OCI-M2 (cell line): ENCODE data around the gene PCDHB9.
"Not testable (repeated sequence)": the region's sequence is repeated elsewhere in the genome, so short reads cannot be mapped to it uniquely, and the experiment has no call there.

Source experiments
- DNase-seq: peaks from one replicate; lab custom pipeline; 2025; ENCODE audit not compliant: unreplicated experiment; lab: John Stamatoyannopoulos, UW

PCDHB9 gene

GRCh38 chr5:141184117-141184855 lies 2.7 kb upstream of the PCDHB9 start:
- DNase-seq: not testable (repeated sequence)

DNA sequence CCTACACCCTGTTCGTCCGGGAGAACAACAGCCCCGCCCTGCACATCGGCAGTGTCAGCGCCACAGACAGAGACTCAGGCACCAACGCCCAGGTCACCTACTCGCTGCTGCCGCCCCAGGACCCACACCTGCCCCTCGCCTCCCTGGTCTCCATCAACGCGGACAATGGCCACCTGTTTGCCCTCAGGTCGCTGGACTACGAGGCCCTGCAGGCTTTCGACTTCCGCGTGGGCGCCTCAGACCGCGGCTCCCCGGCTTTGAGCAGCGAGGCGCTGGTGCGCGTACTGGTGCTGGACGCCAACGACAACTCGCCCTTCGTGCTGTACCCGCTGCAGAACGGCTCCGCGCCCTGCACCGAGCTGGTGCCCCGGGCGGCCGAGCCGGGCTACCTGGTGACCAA lies 1.7 kb downstream of the PCDHB9 start:
- not testable (repeated sequence) for DNase-seq

- DNase-seq: not testable (repeated sequence)
These were observed 2.2 kb downstream of the PCDHB9 start for GRCh38 chr5:141189131-141189530.

GRCh38 chr5:141192110-141192725 lies 5.3 kb downstream of the PCDHB9 start, which contains the start of gene PCDHB10:
TSS of gene PCDHB10 (plus strand) at chr5:141192353. CDS start at chr5:141192553, 200 bp downstream.
- no peak for DNase-seq

DNA sequence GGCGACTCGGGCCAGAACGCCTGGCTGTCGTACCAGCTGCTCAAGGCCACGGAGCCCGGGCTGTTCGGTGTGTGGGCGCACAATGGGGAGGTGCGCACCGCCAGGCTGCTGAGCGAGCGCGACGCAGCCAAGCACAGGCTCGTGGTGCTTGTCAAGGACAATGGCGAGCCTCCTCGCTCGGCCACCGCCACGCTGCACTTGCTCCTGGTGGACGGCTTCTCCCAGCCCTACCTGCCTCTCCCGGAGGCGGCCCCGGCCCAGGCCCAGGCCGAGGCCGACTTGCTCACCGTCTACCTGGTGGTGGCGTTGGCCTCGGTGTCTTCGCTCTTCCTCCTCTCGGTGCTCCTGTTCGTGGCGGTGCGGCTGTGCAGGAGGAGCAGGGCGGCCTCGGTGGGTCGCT lies 7.4 kb downstream of the PCDHB9 start:
- DNase-seq: not testable (repeated sequence)

GRCh38 chr5:141196363-141196762 lies 9.4 kb downstream of the PCDHB9 start:
- DNase-seq: no peak

GRCh38 chr5:141199359-141200235 lies 12.6 kb downstream of the PCDHB9 start, which contains the start of gene PCDHB11:
TSS of gene PCDHB11 (plus strand) at chr5:141199627. CDS start at chr5:141199775, 148 bp downstream.
- DNase-seq: peak; percentile 51

- not testable (repeated sequence) for DNase-seq
These were observed 14.2 kb downstream of the PCDHB9 start for GRCh38 chr5:141201126-141201525.

GRCh38 chr5:141201646-141202045 lies 14.7 kb downstream of the PCDHB9 start:
- DNase-seq: not testable (repeated sequence)

- DNase-seq: no peak
These were observed 21.5 kb downstream of the PCDHB9 start, which contains the start of gene PCDHB12 for GRCh38 chr5:141208478-141208877. TSS of gene PCDHB12 (plus strand) at chr5:141208719. CDS start at chr5:141208908, 189 bp downstream.

DNA sequence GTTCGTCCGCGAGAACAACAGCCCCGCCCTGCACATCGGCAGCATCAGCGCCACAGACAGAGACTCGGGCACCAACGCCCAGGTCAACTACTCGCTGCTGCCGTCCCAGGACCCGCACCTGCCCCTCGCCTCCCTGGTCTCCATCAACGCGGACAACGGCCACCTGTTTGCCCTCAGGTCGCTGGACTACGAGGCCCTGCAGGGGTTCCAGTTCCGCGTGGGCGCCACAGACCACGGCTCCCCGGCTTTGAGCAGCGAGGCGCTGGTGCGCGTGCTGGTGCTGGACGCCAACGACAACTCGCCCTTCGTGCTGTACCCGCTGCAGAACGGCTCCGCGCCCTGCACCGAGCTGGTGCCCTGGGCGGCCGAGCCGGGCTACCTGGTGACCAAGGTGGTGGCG lies 23.3 kb downstream of the PCDHB9 start:
- not testable (repeated sequence) for DNase-seq

- DNase-seq: not testable (repeated sequence)
These were observed 23.9 kb downstream of the PCDHB9 start for GRCh38 chr5:141210849-141211248.

- not testable (repeated sequence) for DNase-seq
These were observed 26.8 kb downstream of the PCDHB9 start, which contains the start of gene PCDHB13 for GRCh38 chr5:141213656-141214339. TSS of gene PCDHB13 (plus strand) at chr5:141213919. CDS start at chr5:141214124, 205 bp downstream.

GRCh38 chr5:141214583-141214982 lies 27.6 kb downstream of the PCDHB9 start:
- not testable (repeated sequence) for DNase-seq

DNA sequence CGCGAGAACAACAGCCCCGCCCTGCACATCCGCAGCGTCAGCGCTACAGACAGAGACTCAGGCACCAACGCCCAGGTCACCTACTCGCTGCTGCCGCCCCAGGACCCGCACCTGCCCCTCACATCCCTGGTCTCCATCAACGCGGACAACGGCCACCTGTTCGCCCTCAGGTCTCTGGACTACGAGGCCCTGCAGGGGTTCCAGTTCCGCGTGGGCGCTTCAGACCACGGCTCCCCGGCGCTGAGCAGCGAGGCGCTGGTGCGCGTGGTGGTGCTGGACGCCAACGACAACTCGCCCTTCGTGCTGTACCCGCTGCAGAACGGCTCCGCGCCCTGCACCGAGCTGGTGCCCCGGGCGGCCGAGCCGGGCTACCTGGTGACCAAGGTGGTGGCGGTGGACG lies 28.5 kb downstream of the PCDHB9 start:
- not testable (repeated sequence) for DNase-seq

GRCh38 chr5:141216035-141216434 lies 29.1 kb downstream of the PCDHB9 start:
- not testable (repeated sequence) for DNase-seq

DNA sequence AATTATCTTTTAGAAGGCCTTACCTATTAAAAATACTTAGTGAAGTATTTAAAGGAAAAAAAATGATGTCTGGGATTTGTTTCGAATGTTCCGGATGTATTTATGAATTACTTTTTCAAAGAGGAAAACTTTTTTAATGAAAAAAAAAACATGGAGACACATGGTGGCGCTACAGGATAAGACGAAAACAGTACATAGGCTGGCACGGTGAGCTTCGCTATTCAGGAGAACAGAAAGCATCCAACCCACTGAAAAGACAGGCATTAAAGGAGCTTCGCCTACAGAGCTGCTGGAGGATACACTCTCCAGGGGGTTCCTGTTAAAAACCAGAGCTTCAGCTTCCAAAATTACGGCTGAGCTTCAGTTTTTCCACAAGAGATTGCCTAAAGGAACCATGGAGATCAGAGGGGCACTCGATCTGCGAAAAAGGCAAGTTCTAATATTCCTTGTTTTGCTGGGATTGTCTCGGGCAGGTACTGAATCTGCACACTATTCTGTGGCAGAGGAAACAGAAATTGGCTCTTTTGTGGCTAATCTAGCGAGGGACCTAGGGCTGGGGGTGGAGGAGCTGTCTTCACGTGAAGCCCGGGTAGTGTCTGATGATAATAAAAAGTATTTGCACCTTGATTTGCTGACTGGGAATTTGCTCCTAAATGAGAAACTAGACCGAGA lies 36.3 kb downstream of the PCDHB9 start, which contains the start of gene PCDHB14:
Gene PCDHB14 (plus strand): TSS at position 232 of the 672 bp plus-strand sequence. CDS start 163 bp downstream, at position 395.
- no peak for DNase-seq

- DNase-seq: not testable (repeated sequence)
These were observed 37.9 kb downstream of the PCDHB9 start for GRCh38 chr5:141224844-141225243.

DNA sequence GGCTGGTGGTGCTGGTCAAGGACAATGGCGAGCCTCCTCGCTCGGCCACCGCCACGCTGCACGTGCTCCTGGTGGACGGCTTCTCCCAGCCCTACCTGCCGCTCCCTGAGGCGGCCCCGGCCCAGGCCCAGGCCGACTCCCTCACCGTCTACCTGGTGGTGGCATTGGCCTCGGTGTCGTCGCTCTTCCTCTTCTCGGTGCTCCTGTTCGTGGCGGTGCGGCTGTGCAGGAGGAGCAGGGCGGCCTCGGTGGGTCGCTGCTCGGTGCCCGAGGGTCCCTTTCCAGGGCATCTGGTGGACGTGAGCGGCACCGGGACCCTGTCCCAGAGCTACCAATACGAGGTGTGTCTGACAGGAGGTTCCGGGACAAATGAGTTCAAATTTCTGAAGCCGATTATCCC lies 38.5 kb downstream of the PCDHB9 start:
- DNase-seq: not testable (repeated sequence)
